Right forelimb (tissue), 1 donor: Measurements from ENCODE around the gene MIAT.
"Not testable (repeated sequence)": the region's sequence is repeated elsewhere in the genome, so short reads cannot be mapped to it uniquely, and the experiment has no call there.

Source experiments
- DNase-seq: peaks from one replicate; pipeline ENCODE4 v3.0.0-alpha.2; 2018

Gene MIAT

GRCh38 chr22:26656891-26657851 is at the start of gene MIAT:
Gene MIAT, plus strand, starts transcription at chr22:26657588.
- DNase-seq, result no peak

- no peak for DNase-seq
Measured at GRCh38 chr22:26608129-26608528, 49.3 kb upstream of the MIAT start.

- no peak for DNase-seq
Measured at GRCh38 chr22:26609287-26609686, 48.1 kb upstream of the MIAT start.

- DNase-seq, result peak; percentile 75
Measured at GRCh38 chr22:26610072-26610958, 47.1 kb upstream of the MIAT start.

- no peak for DNase-seq
Measured at GRCh38 chr22:26610996-26611395, 46.4 kb upstream of the MIAT start.

- no peak for DNase-seq
Measured at GRCh38 chr22:26612652-26613051, 44.7 kb upstream of the MIAT start.

GRCh38 chr22:26613753-26614152 is 43.6 kb upstream of the MIAT start:
- DNase-seq, result not testable (repeated sequence)

- DNase-seq, result no peak
Measured at GRCh38 chr22:26614322-26614721, 43.1 kb upstream of the MIAT start.

- no peak for DNase-seq
Measured at GRCh38 chr22:26615149-26615548, 42.2 kb upstream of the MIAT start.

- DNase-seq, result no peak
Measured at GRCh38 chr22:26615830-26616435, 41.5 kb upstream of the MIAT start.

GRCh38 chr22:26616650-26617049 is 40.7 kb upstream of the MIAT start:
- no peak for DNase-seq

- no peak for DNase-seq
Measured at GRCh38 chr22:26617271-26618199, 39.9 kb upstream of the MIAT start, which contains the start of gene CRYBB1. Gene CRYBB1, minus strand, starts transcription at chr22:26618027. Its CDS starts 1,708 bp downstream, at chr22:26616319.

- DNase-seq, result no peak
Measured at GRCh38 chr22:26618455-26618854, 38.9 kb upstream of the MIAT start.

- DNase-seq, result no peak
Measured at GRCh38 chr22:26619510-26619909, 37.9 kb upstream of the MIAT start.

- no peak for DNase-seq
Measured at GRCh38 chr22:26620197-26620596, 37.2 kb upstream of the MIAT start.

GRCh38 chr22:26621663-26622062 is 35.7 kb upstream of the MIAT start, which contains the start of gene CRYBA4:
Gene CRYBA4, plus strand, starts transcription at chr22:26621963. Its CDS starts 634 bp downstream, at chr22:26622597.
- DNase-seq, result no peak

- no peak for DNase-seq
Measured at GRCh38 chr22:26623984-26624383, 33.4 kb upstream of the MIAT start.

- DNase-seq, result no peak
Measured at GRCh38 chr22:26624803-26625202, 32.6 kb upstream of the MIAT start.

- no peak for DNase-seq
Measured at GRCh38 chr22:26629988-26630761, 27.2 kb upstream of the MIAT start.

GRCh38 chr22:26631282-26631681 is 26.1 kb upstream of the MIAT start:
- DNase-seq, result no peak
